HEK293 (cell line): ENCODE data around the gene QPCTL.

Experiments
- BCL11A ChIP-seq: fragments of 450-650 bp; formaldehyde crosslinking; IDR thresholded peaks from 2 replicates; pipeline ENCODE4 v1.5.1; 2016; ENCODE audit warnings: low read depth, missing biosample characterization, missing genetic modification characterization
- FEZF1 ChIP-seq: fragments of 450-650 bp; formaldehyde crosslinking; IDR thresholded peaks from 2 replicates; pipeline ENCODE4 v1.5.1; 2016; ENCODE audit warnings: missing biosample characterization, missing genetic modification characterization
- MZF1 ChIP-seq: fragments of 450-650 bp; formaldehyde crosslinking; IDR thresholded peaks from 2 replicates; pipeline ENCODE4 v1.5.1; 2017; ENCODE audit warnings: missing biosample characterization, missing genetic modification characterization, borderline replicate concordance
- OSR2 ChIP-seq: fragments of 450-650 bp; formaldehyde crosslinking; IDR thresholded peaks from 2 replicates; pipeline ENCODE4 v1.5.1; 2016; ENCODE audit warnings: missing biosample characterization, missing genetic modification characterization
- ZBTB10 ChIP-seq: fragments of 450-650 bp; formaldehyde crosslinking; IDR thresholded peaks from 2 replicates; pipeline ENCODE4 v1.5.1; 2016; ENCODE audit warnings: missing biosample characterization, missing genetic modification characterization
- ZNF302 ChIP-seq: fragments of 450-650 bp; formaldehyde crosslinking; IDR thresholded peaks from 2 replicates; pipeline ENCODE4 v1.5.1; 2016; ENCODE audit warnings: missing biosample characterization, missing genetic modification characterization, low read depth
- ZNF544 ChIP-seq: fragments of 450-650 bp; formaldehyde crosslinking; IDR thresholded peaks from 2 replicates; pipeline ENCODE4 v1.5.0; 2017; ENCODE audit warnings: missing biosample characterization, missing genetic modification characterization
- ZNF707 ChIP-seq: fragments of 450-650 bp; formaldehyde crosslinking; IDR thresholded peaks from 2 replicates; pipeline ENCODE4 v1.5.1; 2016; ENCODE audit warnings: missing biosample characterization, missing genetic modification characterization
- ZNF76 ChIP-seq: fragments of 450-650 bp; formaldehyde crosslinking; IDR thresholded peaks from 2 replicates; pipeline ENCODE4; 2016; ENCODE audit warnings: low read depth, missing biosample characterization, missing genetic modification characterization, borderline replicate concordance
- TF ChIP-seq, protein P1 (sequence below): fragments of 450-650 bp; formaldehyde crosslinking; IDR thresholded peaks from 2 replicates; pipeline ENCODE4 v1.5.1; 2016; ENCODE audit warnings: missing biosample characterization, missing genetic modification characterization
- TF ChIP-seq, protein P2 (sequence below): fragments of 450-650 bp; formaldehyde crosslinking; IDR thresholded peaks from 2 replicates; pipeline ENCODE4 v1.5.1; 2016; ENCODE audit warnings: missing biosample characterization, missing genetic modification characterization

DNA sequence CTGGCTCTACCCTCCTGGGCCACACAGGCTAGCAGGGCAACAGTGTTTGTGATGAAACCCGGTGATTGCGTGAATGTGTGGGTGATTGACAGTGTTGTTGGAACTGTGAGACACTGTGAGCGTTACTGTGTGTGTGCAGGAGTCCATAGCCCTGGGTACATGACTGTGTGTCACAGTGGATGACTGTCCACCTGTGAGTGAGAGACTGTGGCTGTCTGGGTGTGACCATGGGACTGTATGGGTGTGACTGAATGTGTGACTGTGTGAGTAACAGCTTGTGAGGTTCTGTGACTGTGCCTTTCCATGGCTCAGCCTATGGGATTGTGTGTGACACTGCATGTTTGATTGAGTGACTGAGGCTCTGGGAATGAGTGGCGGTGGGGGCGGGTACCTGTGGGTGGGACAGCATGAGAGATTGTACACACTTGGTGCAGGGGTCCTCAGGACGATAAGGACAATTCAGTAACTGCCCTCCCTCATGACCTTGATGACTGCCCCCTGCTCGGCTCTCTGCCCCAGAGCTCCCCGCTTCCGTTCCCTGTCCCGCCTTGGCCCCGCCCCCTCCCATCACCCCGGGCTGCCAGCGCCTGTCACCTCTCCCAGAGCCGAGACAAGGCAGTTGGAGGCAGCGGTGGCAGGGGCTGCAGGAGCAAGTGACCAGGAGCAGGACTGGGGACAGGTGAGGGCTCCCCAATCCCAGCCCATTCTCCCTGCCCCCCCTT is 24.7 kb upstream of the QPCTL start, which contains the start of gene GIPR:
- TF ChIP-seq FEZF1 (tag by site-specific recombination) = no peak
- no peak for TF ChIP-seq OSR2
- TF ChIP-seq ZNF707 (tag by site-specific recombination) = no peak
- 0 out of 2 replicates have a peak, but pooled peaks have one; percentile 15 for TF ChIP-seq BCL11A (tag by site-specific recombination)
- no peak for TF ChIP-seq ZBTB10
- TF ChIP-seq, protein P1, sequence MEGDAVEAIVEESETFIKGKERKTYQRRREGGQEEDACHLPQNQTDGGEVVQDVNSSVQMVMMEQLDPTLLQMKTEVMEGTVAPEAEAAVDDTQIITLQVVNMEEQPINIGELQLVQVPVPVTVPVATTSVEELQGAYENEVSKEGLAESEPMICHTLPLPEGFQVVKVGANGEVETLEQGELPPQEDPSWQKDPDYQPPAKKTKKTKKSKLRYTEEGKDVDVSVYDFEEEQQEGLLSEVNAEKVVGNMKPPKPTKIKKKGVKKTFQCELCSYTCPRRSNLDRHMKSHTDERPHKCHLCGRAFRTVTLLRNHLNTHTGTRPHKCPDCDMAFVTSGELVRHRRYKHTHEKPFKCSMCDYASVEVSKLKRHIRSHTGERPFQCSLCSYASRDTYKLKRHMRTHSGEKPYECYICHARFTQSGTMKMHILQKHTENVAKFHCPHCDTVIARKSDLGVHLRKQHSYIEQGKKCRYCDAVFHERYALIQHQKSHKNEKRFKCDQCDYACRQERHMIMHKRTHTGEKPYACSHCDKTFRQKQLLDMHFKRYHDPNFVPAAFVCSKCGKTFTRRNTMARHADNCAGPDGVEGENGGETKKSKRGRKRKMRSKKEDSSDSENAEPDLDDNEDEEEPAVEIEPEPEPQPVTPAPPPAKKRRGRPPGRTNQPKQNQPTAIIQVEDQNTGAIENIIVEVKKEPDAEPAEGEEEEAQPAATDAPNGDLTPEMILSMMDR (tag by site-specific recombination) = no peak
- TF ChIP-seq ZNF302 (tag by site-specific recombination) = no peak
- no peak for TF ChIP-seq MZF1 (tag by site-specific recombination)
- TF ChIP-seq ZNF544 (tag by site-specific recombination) = no peak
- TF ChIP-seq ZNF76 (tag by site-specific recombination) = peak; percentile 45
- TF ChIP-seq, protein P2, sequence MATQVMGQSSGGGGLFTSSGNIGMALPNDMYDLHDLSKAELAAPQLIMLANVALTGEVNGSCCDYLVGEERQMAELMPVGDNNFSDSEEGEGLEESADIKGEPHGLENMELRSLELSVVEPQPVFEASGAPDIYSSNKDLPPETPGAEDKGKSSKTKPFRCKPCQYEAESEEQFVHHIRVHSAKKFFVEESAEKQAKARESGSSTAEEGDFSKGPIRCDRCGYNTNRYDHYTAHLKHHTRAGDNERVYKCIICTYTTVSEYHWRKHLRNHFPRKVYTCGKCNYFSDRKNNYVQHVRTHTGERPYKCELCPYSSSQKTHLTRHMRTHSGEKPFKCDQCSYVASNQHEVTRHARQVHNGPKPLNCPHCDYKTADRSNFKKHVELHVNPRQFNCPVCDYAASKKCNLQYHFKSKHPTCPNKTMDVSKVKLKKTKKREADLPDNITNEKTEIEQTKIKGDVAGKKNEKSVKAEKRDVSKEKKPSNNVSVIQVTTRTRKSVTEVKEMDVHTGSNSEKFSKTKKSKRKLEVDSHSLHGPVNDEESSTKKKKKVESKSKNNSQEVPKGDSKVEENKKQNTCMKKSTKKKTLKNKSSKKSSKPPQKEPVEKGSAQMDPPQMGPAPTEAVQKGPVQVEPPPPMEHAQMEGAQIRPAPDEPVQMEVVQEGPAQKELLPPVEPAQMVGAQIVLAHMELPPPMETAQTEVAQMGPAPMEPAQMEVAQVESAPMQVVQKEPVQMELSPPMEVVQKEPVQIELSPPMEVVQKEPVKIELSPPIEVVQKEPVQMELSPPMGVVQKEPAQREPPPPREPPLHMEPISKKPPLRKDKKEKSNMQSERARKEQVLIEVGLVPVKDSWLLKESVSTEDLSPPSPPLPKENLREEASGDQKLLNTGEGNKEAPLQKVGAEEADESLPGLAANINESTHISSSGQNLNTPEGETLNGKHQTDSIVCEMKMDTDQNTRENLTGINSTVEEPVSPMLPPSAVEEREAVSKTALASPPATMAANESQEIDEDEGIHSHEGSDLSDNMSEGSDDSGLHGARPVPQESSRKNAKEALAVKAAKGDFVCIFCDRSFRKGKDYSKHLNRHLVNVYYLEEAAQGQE (tag by site-specific recombination) = no peak
